ENCODE measurements around the gene TBC1D2B.

The TBC1D2B gene

GRCh38 chr15:78054966-78055365 is 22.5 kb downstream of the TBC1D2B start:
- DNase-seq (ENCODE audit: low spot score) (no peak), FAIRE-seq (no peak)

- FAIRE-seq (no peak), DNase-seq (ENCODE audit: low spot score) (no peak)
Measured at GRCh38 chr15:78054518-78054917, 23.0 kb downstream of the TBC1D2B start.

GRCh38 chr15:78052545-78052944 is 25.0 kb downstream of the TBC1D2B start:
- FAIRE-seq, result no peak

GRCh38 chr15:78052001-78052401 is 25.5 kb downstream of the TBC1D2B start:
- no peak for DNase-seq (ENCODE audit: low spot score)

More at GRCh38 chr15:78052545-78052944, 25.0 kb downstream of the TBC1D2B start:
- no peak for DNase-seq (ENCODE audit: low spot score)

GRCh38 chr15:78051596-78051995 is 25.9 kb downstream of the TBC1D2B start:
- DNase-seq (ENCODE audit: low spot score) (no peak), FAIRE-seq (no peak)

More at GRCh38 chr15:78052001-78052401, 25.5 kb downstream of the TBC1D2B start:
- no peak for FAIRE-seq

GRCh38 chr15:78050826-78051225 is 26.7 kb downstream of the TBC1D2B start:
- FAIRE-seq (no peak), DNase-seq (ENCODE audit: low spot score) (no peak)

- FAIRE-seq (no peak), DNase-seq (ENCODE audit: low spot score) (no peak)
Measured at GRCh38 chr15:78050441-78050809, 27.1 kb downstream of the TBC1D2B start.

GRCh38 chr15:78049691-78050440 is 27.6 kb downstream of the TBC1D2B start:
- DNase-seq (ENCODE audit: low spot score) (no peak), FAIRE-seq (no peak)

GRCh38 chr15:78048628-78048920 is 28.9 kb downstream of the TBC1D2B start:
- FAIRE-seq, result no peak
- DNase-seq (ENCODE audit: low spot score), result no peak

GRCh38 chr15:78047761-78048627 is 29.5 kb downstream of the TBC1D2B start:
- FAIRE-seq, result no peak
- no peak for DNase-seq (ENCODE audit: low spot score)

GRCh38 chr15:78046796-78047341 is 30.6 kb downstream of the TBC1D2B start:
- FAIRE-seq, result no peak
- DNase-seq (ENCODE audit: low spot score), result no peak

GRCh38 chr15:78045189-78045588 is 32.3 kb downstream of the TBC1D2B start:
- FAIRE-seq, result no peak

GRCh38 chr15:78044407-78045155 is 32.9 kb downstream of the TBC1D2B start:
- no peak for FAIRE-seq
- DNase-seq (ENCODE audit: low spot score), result no peak

More at GRCh38 chr15:78045189-78045588, 32.3 kb downstream of the TBC1D2B start:
- DNase-seq (ENCODE audit: low spot score), result no peak

- FAIRE-seq, result no peak
Measured at GRCh38 chr15:78041946-78042345, 35.6 kb downstream of the TBC1D2B start.

GRCh38 chr15:78040653-78041244 is 36.8 kb downstream of the TBC1D2B start:
- no peak for FAIRE-seq

More at GRCh38 chr15:78041946-78042345, 35.6 kb downstream of the TBC1D2B start:
- no peak for DNase-seq (ENCODE audit: low spot score)

GRCh38 chr15:78038585-78039247 is 38.8 kb downstream of the TBC1D2B start:
- no peak for FAIRE-seq
- DNase-seq (ENCODE audit: low spot score), result no peak

More at GRCh38 chr15:78040653-78041244, 36.8 kb downstream of the TBC1D2B start:
- no peak for DNase-seq (ENCODE audit: low spot score)

- no peak for FAIRE-seq
Measured at GRCh38 chr15:78037779-78038305, 39.7 kb downstream of the TBC1D2B start.

GRCh38 chr15:78037328-78037727 is 40.2 kb downstream of the TBC1D2B start:
- DNase-seq (ENCODE audit: low spot score) (no peak), FAIRE-seq (no peak)

More at GRCh38 chr15:78037779-78038305, 39.7 kb downstream of the TBC1D2B start:
- no peak for DNase-seq (ENCODE audit: low spot score)

GRCh38 chr15:78035861-78036476 is 41.5 kb downstream of the TBC1D2B start:
- no peak for FAIRE-seq
- no peak for DNase-seq (ENCODE audit: low spot score)

- no peak for FAIRE-seq
- no peak for DNase-seq (ENCODE audit: low spot score)
Measured at GRCh38 chr15:78035321-78035751, 42.2 kb downstream of the TBC1D2B start.
